H1 (cell line): ENCODE measurements around the gene CUL1. TPM values are rescaled to one million over a fixed set of nuclear protein-coding genes. Genes with fewer than 3 reads are reported as not detected.

Experiments
- CTCF ChIA-PET: fragments of 300-600 bp; sonication (Branson Sonifier 250); formaldehyde crosslinking; loops from one replicate; lab custom pipeline; 2021; ENCODE audit not compliant: partially characterized antibody; lab: Charles Lee
- POLR2A ChIA-PET: fragments of 300-600 bp; sonication (Branson Sonifier 250); formaldehyde crosslinking; loops from one replicate; lab custom pipeline; 2021; ENCODE audit warnings: inconsistent platforms; ENCODE audit not compliant: partially characterized antibody; lab: Charles Lee
- DNase-seq, 2 experiments: peaks; one replicate each; pipeline versions ENCODE4 v3.0.0 to v3.0.0-alpha.2; 2010 to 2022; ENCODE audit warnings: low spot score in 2 of 2, low read depth in 1 of 2, mixed read lengths in 1 of 2
- FAIRE-seq: peaks from 2 replicates; lab custom pipeline; 2011; peaks lifted over from hg19 to GRCh38; lab: Jason Lieb, UNC
- H2AFZ ChIP-seq: 2 replicates; pipeline ENCODE4 v1.8.1; 2012; ENCODE audit warnings: low read length, inconsistent platforms
- H2AK5ac ChIP-seq: 2 replicates; pipeline ENCODE4 v1.6.1; 2013; ENCODE audit warnings: low read depth, low read length
- H2BK120ac ChIP-seq: replicated peaks from 2 replicates; pipeline ENCODE3; 2013; ENCODE audit warnings: low read depth, low read length, inconsistent platforms
- H2BK12ac ChIP-seq: 2 replicates; pipeline ENCODE4 v1.6.1; 2013; ENCODE audit warnings: low read depth, low read length
- H2BK15ac ChIP-seq: 2 replicates; pipeline ENCODE4 v1.6.1; 2013; ENCODE audit warnings: low read length
- H2BK20ac ChIP-seq: 2 replicates; pipeline ENCODE4 v1.6.1; 2013; ENCODE audit warnings: low read length
- H2BK5ac ChIP-seq: 2 replicates; pipeline ENCODE4 v1.6.1; 2013; ENCODE audit warnings: low read depth, low read length
- H3K14ac ChIP-seq: 2 replicates; pipeline ENCODE4 v1.6.1; 2013; ENCODE audit warnings: inconsistent platforms; ENCODE audit not compliant: insufficient read length
- H3K18ac ChIP-seq: 2 replicates; pipeline ENCODE4 v1.6.1; 2013; ENCODE audit warnings: low read length; ENCODE audit errors: extremely low read depth
- H3K23ac ChIP-seq: 2 replicates; pipeline ENCODE4 v1.6.1; 2013; ENCODE audit warnings: inconsistent platforms; ENCODE audit not compliant: insufficient read length
- H3K23me2 ChIP-seq: 2 replicates; pipeline ENCODE4 v1.6.1; 2013; ENCODE audit warnings: low read depth, low read length
- H3K27ac ChIP-seq: 2 replicates; pipeline ENCODE4 v1.6.1; 2011; ENCODE audit warnings: low read depth, low read length, inconsistent platforms
- H3K27me3 ChIP-seq, 4 experiments: replicated peaks in 1 of 4; 1 replicate in 1 of 4; 2 replicates in 3 of 4; pipeline versions ENCODE4 v1.6.1 to v1.8.1; 2011 to 2013; ENCODE audit warnings: low read length in 3 of 4, mild to moderate bottlenecking in 3 of 4, inconsistent platforms in 2 of 4, mixed read lengths in 2 of 4, moderate library complexity in 1 of 4; ENCODE audit not compliant: control insufficient read depth in 3 of 4, insufficient read depth in 3 of 4; ENCODE audit errors: extremely low read depth in 1 of 4
- H3K36me3 ChIP-seq, 4 experiments: 2 replicates each; pipeline versions ENCODE4 v1.6.1 to v1.8.1; 2011 to 2013; ENCODE audit warnings: mild to moderate bottlenecking in 4 of 4, low read length in 3 of 4, moderate library complexity in 2 of 4, control low read depth in 1 of 4, inconsistent platforms in 1 of 4; ENCODE audit not compliant: insufficient read depth in 4 of 4, control insufficient read depth in 2 of 4
- H3K4ac ChIP-seq: replicated peaks from 2 replicates; pipeline ENCODE3; 2013; ENCODE audit warnings: low read length, low read depth, mixed read lengths, inconsistent platforms; ENCODE audit not compliant: insufficient read length
- H3K4me1 ChIP-seq, 4 experiments: replicated peaks in 1 of 4; 1 replicate in 1 of 4; 2 replicates in 3 of 4; pipeline versions ENCODE4 v1.6.1 to v1.8.1; 2011 to 2013; ENCODE audit warnings: low read length in 3 of 4, inconsistent platforms in 2 of 4, mixed read lengths in 1 of 4; ENCODE audit not compliant: insufficient read depth in 4 of 4, control insufficient read depth in 3 of 4
- H3K4me2 ChIP-seq, 2 experiments: 2 replicates each; pipeline versions ENCODE4 v1.6.1 to v1.8.1; 2011 to 2013; ENCODE audit warnings: low read depth in 2 of 2, low read length in 2 of 2, control low read depth in 1 of 2, inconsistent platforms in 1 of 2, mild to moderate bottlenecking in 1 of 2; ENCODE audit not compliant: insufficient read depth in 1 of 2
- H3K4me3 ChIP-seq, 4 experiments: fragments of 200-600, 300-600 bp in 1 of 4; sonication (generic), shearing (Covaris generic), sonication (Bioruptor Twin) in 1 of 4; 2 replicates each; pipeline versions ENCODE4 v1.5.1 to v1.8.1; 2011 to 2016; ENCODE audit warnings: low read length in 4 of 4, low read depth in 3 of 4, control low read depth in 2 of 4, inconsistent platforms in 2 of 4, mild to moderate bottlenecking in 2 of 4, mixed read lengths in 1 of 4, moderate library complexity in 1 of 4; ENCODE audit not compliant: insufficient read depth in 2 of 4; ENCODE audit errors: extremely low read depth in 1 of 4
- H3K56ac ChIP-seq: replicated peaks from 2 replicates; pipeline ENCODE3; 2013; ENCODE audit warnings: low read depth, mild to moderate bottlenecking, mixed read lengths, low read length, inconsistent platforms; ENCODE audit not compliant: insufficient read length
- H3K79me1 ChIP-seq: 2 replicates; pipeline ENCODE4 v1.6.1; 2013; ENCODE audit warnings: low read depth, low read length, control low read depth
- H3K79me2 ChIP-seq, 2 experiments: 2 replicates each; pipeline versions ENCODE4 v1.6.1 to v1.8.1; 2012 to 2013; ENCODE audit warnings: low read length in 2 of 2, mild to moderate bottlenecking in 2 of 2, inconsistent platforms in 1 of 2; ENCODE audit not compliant: insufficient read depth in 2 of 2, control insufficient read depth in 1 of 2
- H3K9ac ChIP-seq, 4 experiments: replicated peaks in 1 of 4; 1 replicate in 1 of 4; 2 replicates in 3 of 4; pipeline versions ENCODE4 v1.6.1 to v1.8.1; 2011 to 2013; ENCODE audit warnings: low read depth in 3 of 4, low read length in 3 of 4, control low read depth in 2 of 4, mild to moderate bottlenecking in 2 of 4, moderate library complexity in 2 of 4, inconsistent platforms in 1 of 4; ENCODE audit errors: extremely low read depth in 1 of 4
- H3K9me3 ChIP-seq, 2 experiments: 2 replicates each; pipeline versions ENCODE4 v1.6.1 to v1.8.1; 2012 to 2013; ENCODE audit warnings: mild to moderate bottlenecking in 2 of 2, moderate library complexity in 2 of 2, control low read depth in 1 of 2, inconsistent platforms in 1 of 2, low read depth in 1 of 2, low read length in 1 of 2, mixed read lengths in 1 of 2; ENCODE audit not compliant: insufficient read depth in 2 of 2
- H4K20me1 ChIP-seq, 2 experiments: replicated peaks in 1 of 2; 2 replicates each; pipeline versions ENCODE3 to v1.8.1; 2011 to 2013; ENCODE audit warnings: inconsistent platforms in 2 of 2, low read length in 2 of 2, mild to moderate bottlenecking in 1 of 2; ENCODE audit not compliant: insufficient read depth in 2 of 2, control insufficient read depth in 1 of 2
- H4K5ac ChIP-seq: 2 replicates; pipeline ENCODE4 v1.6.1; 2013; ENCODE audit warnings: low read length, low read depth, mixed read lengths, inconsistent platforms; ENCODE audit not compliant: insufficient read length
- H4K8ac ChIP-seq: 2 replicates; pipeline ENCODE4 v1.8.0; 2013; ENCODE audit warnings: mild to moderate bottlenecking, moderate library complexity, low read length, inconsistent platforms; ENCODE audit not compliant: insufficient read depth; ENCODE audit errors: extremely low read depth
- H4K91ac ChIP-seq: replicated peaks from 2 replicates; pipeline ENCODE3; 2013; ENCODE audit warnings: low read length, mixed read lengths, inconsistent platforms; ENCODE audit not compliant: insufficient read length
- JUND ChIP-seq: IDR thresholded peaks from 2 replicates; pipeline ENCODE4 v1.6.1; 2011; ENCODE audit warnings: mild to moderate bottlenecking, improper control_type of control experiment, low read length
- SIRT6 ChIP-seq: IDR thresholded peaks from one replicate; pipeline ENCODE4 v1.7.1; 2012; ENCODE audit warnings: low read length, inconsistent platforms
- WGBS, 2 experiments: shearing (Covaris generic) in 1 of 2; methylation state at CpG; one replicate each; pipeline versions ENCODE4 v1.1.6 to v1.1.7; 2013 to 2015; ENCODE audit warnings: low lambda C conversion rate in 2 of 2, mixed read lengths in 2 of 2, inconsistent platforms in 1 of 2, low coverage in 1 of 2, missing lambda C conversion rate in 1 of 2; ENCODE audit not compliant: insufficient replicate concordance in 2 of 2, insufficient coverage in 1 of 2, insufficient read length in 1 of 2; ENCODE audit errors: extremely low coverage in 1 of 2, missing lambda C conversion rate in 1 of 2; 5-methylcytosine and 5-hydroxymethylcytosine counted together
- polyA plus RNA-seq, 7 experiments: library from polyadenylated mRNA; depleted of rRNA in 3 of 7; stranded (reverse) in 5 of 7; unstranded in 2 of 7; fragments of >200 nt in 5 of 7; fragments of 200-250 nt in 2 of 7; gene quantifications; 1 replicate in 5 of 7; 2 replicates in 1 of 7; 4 replicates in 1 of 7; pipeline versions ENCODE4 v1.2.1 to v1.2.3, GENCODE V29; 2011 to 2013; ENCODE audit warnings: missing spikeins in 2 of 7, mixed read lengths in 2 of 7
- total RNA-seq: library from RNA; stranded (reverse); fragmentation: NEBNext Ultra II Directional; extraction: Animal tissue kit (Norgen Biotek cat#: 25700); gene quantifications from 2 replicates; pipeline ENCODE4 v1.2.1, GENCODE V29; 2021

The CUL1 gene
- total and polyA plus RNA-seq, 2 of the 8 experiments (the other 6 are each of a cell fraction or from before 2014, with no cell fraction given), result 33.0 to 77.3 TPM

DNA sequence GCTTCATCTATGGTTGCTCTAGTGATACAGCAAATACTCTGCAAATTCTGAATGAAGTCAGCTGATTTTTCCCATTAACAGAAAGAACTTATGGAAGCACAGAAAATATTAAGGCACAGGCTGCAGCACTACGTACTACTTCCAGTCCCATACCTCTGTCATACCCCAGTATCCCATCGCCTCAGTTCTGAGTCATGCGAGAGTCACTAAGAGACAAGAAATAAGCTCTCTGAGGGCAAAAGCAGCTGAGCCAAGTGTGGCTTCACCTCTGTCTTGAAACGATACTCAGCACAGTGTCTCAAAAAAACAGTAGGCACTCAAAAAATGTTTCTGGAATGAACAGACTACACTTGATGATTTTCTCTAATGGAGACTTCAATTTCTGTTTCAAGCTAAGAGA is 137.2 kb downstream of the CUL1 start:
- no peaks in the 10 kb centered on the region for H3K9me3 ChIP-seq
- no peak overlapping the region for H3K27ac ChIP-seq
- H4K5ac ChIP-seq, result no peak overlapping the region
- H3K79me1 ChIP-seq, result peaks cover 7% of the 10 kb centered on the region; the same call in 1 of the 2 replicates
- H3K23me2 ChIP-seq, result no peaks in the 10 kb centered on the region
- no peak overlapping the region for H2BK15ac ChIP-seq
- H4K20me1 ChIP-seq, result peaks cover 2 to 5% of the 10 kb centered on the region in 2 experiments
- ChIA-PET CTCF (interaction anchor here (0.6 to 1.7 kb wide), 4 partner anchors 10 to 211 kb away, joined by 3 to 4 read pairs (median 3); no protein-coding TSS in a partner anchor), POLR2A (interaction anchor here (0.6 kb wide), 1 partner anchor 157 kb away, joined by 7 read pairs; no protein-coding TSS in a partner anchor)
- no peak overlapping the region for H2BK5ac ChIP-seq
- DNase-seq, result no peak
- H3K79me2 ChIP-seq, result peaks cover 0 to 53% of the 10 kb centered on the region in 2 experiments; a peak in 2 of 4 replicates
- H2AFZ ChIP-seq, result no peak overlapping the region
- H3K14ac ChIP-seq, result no peak overlapping the region
- 89% methylated on average over 4 of the region's 4 CpGs; no CpG with 5 or more reads in 1 of the 2 experiments for WGBS, 2 experiments
- no peak overlapping the region for H4K8ac ChIP-seq
- no peak overlapping the region for H3K23ac ChIP-seq
- H2BK20ac ChIP-seq, result no peak overlapping the region
- no peak overlapping the region for H2BK12ac ChIP-seq
- no peak overlapping the region for H3K4me3 ChIP-seq
- no peak overlapping the region for H2BK120ac ChIP-seq
- TF ChIP-seq SIRT6 (no peak), JUND (no peak)
- H4K91ac ChIP-seq, result no peak overlapping the region
- FAIRE-seq, result no peak
- H3K27me3 ChIP-seq, result peaks cover 0 to 1% (median 0%) of the 10 kb centered on the region in 4 experiments; a peak in 1 of 7 replicates
- peaks cover 0 to 5% (median 2%) of the 10 kb centered on the region in 4 experiments; a peak in 3 of 8 replicates for H3K36me3 ChIP-seq
- H2AK5ac ChIP-seq, result no peak overlapping the region
- H3K9ac ChIP-seq, result no peak overlapping the region
- no peak overlapping the region for H3K4ac ChIP-seq
- H3K4me2 ChIP-seq, result no peak overlapping the region
- no peak overlapping the region for H3K18ac ChIP-seq
- no peaks in the 10 kb centered on the region for H3K4me1 ChIP-seq
- no peak overlapping the region for H3K56ac ChIP-seq
